ENCODE results near the gene ATE1.
"Not testable (repeated sequence)": the region's sequence is repeated elsewhere in the genome, so short reads cannot be mapped to it uniquely, and the experiment has no call there.

Gene ATE1

GRCh38 chr10:121739114-121739513, 188.7 kb downstream of the ATE1 start:
- no peak for DNase-seq (ENCODE audit: low read depth in 3 of 3)

DNA sequence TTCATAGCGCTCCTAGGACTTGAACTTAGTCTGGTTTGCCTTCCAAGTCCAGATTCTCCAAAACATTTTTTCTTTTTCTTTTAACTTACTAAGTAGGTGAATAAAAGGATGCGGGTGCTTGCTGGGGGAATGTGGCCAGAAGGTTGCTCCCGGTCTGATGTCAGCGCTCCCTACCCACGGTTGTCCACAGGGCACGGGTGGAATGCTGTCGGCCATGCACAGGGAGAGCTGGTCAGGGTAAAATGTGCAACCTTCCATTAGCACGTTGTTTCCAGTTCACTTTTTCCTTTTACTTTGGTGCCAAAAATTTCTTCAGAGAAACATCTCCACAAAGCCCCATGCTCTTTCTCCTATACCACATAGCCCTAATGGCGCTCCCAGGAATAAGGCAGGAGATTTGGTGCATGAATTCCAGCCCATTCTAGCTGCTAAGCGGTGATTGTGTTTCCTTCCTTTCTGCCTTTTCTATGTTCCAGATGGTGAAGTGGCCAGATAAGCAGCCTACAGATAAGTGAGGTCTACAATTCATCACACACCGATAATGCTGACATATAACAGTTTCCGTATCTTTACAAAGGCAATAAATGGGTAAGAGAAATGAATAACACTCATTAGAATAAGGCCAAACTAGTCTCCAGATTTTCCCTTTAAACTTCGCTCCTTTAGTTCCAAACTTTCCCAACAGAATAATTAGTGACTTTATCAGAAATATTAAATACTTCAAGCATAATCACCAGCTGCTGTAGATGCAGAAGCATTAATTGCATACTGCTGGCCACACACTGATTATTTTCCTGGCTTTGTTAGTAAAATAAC, 191.3 kb downstream of the ATE1 start:
- DNase-seq (ENCODE audit: low read depth in 3 of 3) = no peak

DNA sequence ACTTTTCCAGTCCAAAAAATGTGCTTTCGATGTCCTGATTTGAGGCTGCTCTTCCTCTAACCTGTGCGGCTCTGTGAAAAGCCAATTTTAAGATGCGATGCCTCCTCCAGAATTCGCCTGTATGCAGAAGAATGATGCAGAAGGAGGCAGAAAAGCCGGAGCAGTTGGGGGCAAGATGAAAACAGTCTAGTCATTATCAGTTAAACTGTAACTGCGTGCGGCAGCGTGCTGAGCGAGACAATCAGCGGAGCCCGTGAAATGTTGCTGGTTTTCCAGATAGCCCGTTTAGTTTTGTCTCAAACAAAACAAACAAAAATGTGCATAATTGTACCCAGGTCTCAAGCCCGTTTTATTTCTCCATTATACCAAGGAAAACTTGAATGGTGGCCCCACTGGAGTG, 192.6 kb downstream of the ATE1 start:
- no peak for DNase-seq (ENCODE audit: low read depth in 3 of 3)

- DNase-seq (ENCODE audit: low read depth in 3 of 3) = no peak
These were observed 193.2 kb downstream of the ATE1 start for GRCh38 chr10:121734589-121735045.

- no peak for DNase-seq (ENCODE audit: low read depth in 3 of 3)
These were observed 195.0 kb downstream of the ATE1 start for GRCh38 chr10:121732656-121733445.

- no peak for DNase-seq (ENCODE audit: low read depth in 3 of 3)
These were observed 195.7 kb downstream of the ATE1 start for GRCh38 chr10:121732172-121732571.

- no peak for DNase-seq (ENCODE audit: low read depth in 3 of 3)
These were observed 203.5 kb downstream of the ATE1 start for GRCh38 chr10:121724282-121724681.

DNA sequence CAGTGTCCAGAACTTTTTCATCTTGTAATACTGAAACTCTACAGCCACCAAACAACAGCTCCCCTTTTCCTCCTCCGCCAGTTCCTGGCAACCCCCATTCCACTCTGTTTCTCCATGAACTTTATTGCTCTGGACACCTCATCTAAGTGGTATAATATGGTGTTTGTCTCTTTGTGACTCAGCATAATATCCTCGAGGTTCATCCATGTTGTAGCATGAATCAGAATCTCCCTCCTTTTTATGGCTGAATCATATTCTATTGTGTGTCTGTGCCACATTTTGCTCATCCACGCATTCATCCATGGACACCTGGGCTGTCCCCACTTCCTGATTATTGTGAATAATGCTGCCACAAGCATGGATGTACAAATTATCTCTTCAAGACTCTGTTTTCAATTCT, 205.2 kb downstream of the ATE1 start:
- no peak for DNase-seq (ENCODE audit: low read depth in 3 of 3)

- DNase-seq (ENCODE audit: low read depth in 3 of 3) = no peak
These were observed 206.6 kb downstream of the ATE1 start for GRCh38 chr10:121721257-121721656.

DNA sequence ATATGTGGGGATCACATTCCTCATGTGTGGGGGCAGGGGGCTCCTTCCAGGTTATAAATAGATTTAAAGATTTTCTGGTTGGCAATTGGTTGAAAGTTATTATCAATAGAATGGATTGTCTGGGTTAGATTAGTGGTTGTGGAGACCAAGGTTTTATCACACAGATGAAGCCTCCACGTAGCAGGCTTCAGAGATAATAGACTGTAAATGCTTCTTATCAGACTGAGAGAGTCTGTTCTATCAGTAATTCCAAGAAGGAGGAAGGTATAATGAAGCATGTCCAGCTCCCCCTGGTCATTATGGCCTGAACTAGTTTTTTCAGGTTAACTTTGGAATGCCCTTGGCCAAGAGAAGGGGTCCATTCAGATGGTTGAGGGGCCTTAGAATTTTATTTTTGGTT, 211.9 kb downstream of the ATE1 start:
- DNase-seq (ENCODE audit: low read depth in 3 of 3) = no peak

DNA sequence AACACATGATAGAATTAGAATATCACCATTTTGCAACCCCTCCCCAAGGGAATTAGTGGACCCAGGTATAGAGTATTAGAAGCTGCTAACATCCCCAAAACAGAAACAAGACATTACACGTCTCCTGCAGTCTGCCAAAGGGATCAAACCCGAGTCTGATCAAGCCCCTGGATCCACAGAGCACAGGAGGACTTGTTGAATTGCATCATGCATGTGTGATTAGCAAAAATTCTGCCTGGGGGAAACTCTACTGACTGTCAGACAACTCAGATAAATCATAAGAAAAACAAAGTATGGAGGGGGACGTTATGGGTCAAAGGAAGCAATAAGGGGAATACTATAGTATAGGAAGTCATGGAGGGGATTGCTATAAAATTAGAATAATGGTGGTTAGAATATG, 212.8 kb downstream of the ATE1 start:
- no peak for DNase-seq (ENCODE audit: low read depth in 3 of 3)

DNA sequence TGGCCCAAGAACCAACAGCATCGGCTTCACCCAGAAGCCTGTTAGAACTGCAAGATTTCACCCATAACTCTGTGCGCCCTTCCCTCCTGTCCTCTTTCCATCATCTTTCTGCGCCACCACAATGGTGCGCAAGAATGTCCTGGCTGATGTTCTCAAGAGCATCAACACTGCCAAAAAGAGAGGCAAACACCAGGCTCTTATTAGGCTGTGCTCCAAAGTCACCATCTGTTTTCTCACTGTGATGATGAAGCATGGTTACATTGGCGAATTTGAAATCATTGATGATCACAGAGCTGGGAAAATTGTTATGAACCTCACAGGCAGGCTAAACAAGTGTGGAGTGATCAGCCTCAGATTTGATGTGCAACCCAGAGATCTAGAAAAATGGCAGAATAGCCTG, 214.3 kb downstream of the ATE1 start:
- DNase-seq (ENCODE audit: low read depth in 3 of 3) = no peak

- no peak for DNase-seq (ENCODE audit: low read depth in 3 of 3)
These were observed 216.9 kb downstream of the ATE1 start for GRCh38 chr10:121710971-121711370.

DNA sequence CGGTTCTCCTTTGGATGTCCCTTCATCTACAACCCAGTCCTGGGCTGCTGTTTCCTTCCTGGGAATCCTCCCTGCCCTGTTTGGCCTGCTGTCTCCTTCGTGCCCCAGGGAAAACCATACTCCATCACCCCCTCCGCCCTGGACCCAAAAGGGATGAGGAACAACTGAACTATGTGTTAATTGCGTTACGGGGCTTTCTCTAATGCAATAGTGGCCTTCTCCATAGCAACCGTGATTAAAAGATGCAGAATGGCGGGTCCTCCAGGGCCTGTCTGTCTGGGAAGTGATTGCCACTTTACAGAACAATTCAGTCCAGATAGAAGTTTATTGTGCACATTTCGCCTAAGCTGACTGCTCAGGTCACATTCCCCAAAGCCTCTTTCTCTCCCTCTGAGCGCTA, 217.6 kb downstream of the ATE1 start:
- no peak for DNase-seq (ENCODE audit: low read depth in 3 of 3)

GRCh38 chr10:121709675-121710073, 218.2 kb downstream of the ATE1 start:
- no peak for DNase-seq (ENCODE audit: low read depth in 3 of 3)

- DNase-seq (ENCODE audit: low read depth in 3 of 3) = no peak
These were observed 218.8 kb downstream of the ATE1 start for GRCh38 chr10:121708728-121709674.

- DNase-seq (ENCODE audit: low read depth in 3 of 3) = no peak
These were observed 225.2 kb downstream of the ATE1 start for GRCh38 chr10:121702351-121703320.

- DNase-seq (ENCODE audit: low read depth in 3 of 3) = no peak
These were observed 227.4 kb downstream of the ATE1 start for GRCh38 chr10:121700416-121700815.

- not testable (repeated sequence) for DNase-seq (ENCODE audit: low read depth in 3 of 3)
These were observed 228.1 kb downstream of the ATE1 start for GRCh38 chr10:121699703-121700102.

DNA sequence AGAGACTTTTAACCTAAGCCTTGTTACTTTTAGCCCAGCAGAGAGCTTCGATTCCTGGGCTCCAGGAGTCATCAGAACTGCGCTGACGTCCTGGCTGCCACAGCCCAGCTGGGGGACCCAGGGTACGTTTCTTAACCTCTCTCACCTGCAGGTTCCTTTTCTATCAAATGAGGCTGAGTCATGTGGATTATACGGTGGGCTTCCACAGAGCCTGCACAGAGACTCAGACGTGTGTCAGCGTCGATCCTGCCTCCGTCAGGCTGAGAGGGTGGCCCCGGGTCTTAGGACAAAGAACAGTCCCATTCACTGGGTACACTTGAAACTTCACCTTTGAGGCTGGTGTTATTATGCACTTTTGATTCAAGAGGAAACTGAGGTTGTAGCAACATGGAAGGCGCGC, 228.9 kb downstream of the ATE1 start:
- no peak for DNase-seq (ENCODE audit: low read depth in 3 of 3)

DNA sequence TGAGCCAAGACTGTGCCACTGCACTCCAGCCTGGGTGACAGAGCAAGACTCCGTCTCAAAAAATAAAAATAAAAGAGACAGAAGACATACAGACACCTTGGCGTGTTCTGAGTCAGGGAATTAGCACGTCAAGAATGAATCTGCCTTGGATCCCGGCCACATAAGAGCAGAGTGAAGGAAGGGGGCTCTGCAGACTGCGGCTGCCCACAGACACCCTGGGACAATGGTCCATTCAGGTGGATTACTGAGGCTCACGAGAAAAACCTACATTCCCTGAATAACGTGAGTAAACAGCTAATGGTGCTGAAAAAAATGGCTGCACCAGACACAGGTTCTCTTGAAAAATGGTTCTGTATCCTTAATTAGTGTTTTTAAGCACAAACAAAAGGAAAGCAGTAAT, 229.5 kb downstream of the ATE1 start:
- DNase-seq (ENCODE audit: low read depth in 3 of 3) = no peak

All from stimulated activated CD4-positive, alpha-beta T cell treated with anti-CD3 and anti-CD28 coated beads, TNF-alpha, amount 100 ng/mL, for 24 hours (primary cell).